ENCODE measurements around the gene SMCO4.
A peak's percentile ranks its signal among the peaks of the same experiment; 100 is the strongest.
"Not testable (repeated sequence)": the region's sequence is repeated elsewhere in the genome, so short reads cannot be mapped to it uniquely, and the experiment has no call there.

Gene SMCO4, protein sequence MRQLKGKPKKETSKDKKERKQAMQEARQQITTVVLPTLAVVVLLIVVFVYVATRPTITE

DNA sequence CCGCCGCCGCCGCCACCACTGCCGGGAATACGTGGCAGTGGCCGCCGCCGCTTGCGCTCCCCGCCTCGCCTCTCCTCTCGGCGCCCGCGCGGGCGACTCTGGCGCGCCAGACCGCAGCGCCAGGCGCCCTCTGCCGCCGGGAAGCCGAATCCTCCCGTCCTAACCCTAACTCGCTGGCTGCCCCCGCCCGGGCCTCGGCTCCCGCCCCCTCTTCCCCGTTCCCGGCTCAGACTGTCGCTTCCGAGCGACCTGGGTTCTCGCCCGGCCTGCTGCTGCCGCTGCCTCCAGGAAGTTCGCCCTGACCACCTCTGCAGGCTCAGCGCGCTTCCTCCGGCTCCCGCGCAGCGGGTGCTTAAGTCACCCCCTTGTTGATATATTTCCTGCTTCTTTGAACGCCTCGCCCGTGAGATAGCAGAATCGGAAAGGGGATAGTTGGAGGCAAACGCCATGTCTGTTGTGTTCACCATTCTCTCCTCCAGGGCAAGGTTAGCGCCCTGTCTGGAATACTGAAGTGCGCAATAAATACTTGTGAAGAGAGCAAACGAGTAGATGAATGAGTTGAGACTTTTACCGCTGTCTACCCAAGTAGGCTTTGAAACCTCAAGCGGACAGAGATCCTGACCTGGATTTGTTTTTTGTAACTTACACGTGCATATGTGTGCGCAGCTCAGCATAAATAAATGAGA, at the start of gene SMCO4:
Gene SMCO4, minus strand, starts transcription at position 100 of the 686 bp plus-strand sequence. CDS start 64,202 bp downstream, outside the sequence.
- DNase-seq = peak; percentile 78

DNA sequence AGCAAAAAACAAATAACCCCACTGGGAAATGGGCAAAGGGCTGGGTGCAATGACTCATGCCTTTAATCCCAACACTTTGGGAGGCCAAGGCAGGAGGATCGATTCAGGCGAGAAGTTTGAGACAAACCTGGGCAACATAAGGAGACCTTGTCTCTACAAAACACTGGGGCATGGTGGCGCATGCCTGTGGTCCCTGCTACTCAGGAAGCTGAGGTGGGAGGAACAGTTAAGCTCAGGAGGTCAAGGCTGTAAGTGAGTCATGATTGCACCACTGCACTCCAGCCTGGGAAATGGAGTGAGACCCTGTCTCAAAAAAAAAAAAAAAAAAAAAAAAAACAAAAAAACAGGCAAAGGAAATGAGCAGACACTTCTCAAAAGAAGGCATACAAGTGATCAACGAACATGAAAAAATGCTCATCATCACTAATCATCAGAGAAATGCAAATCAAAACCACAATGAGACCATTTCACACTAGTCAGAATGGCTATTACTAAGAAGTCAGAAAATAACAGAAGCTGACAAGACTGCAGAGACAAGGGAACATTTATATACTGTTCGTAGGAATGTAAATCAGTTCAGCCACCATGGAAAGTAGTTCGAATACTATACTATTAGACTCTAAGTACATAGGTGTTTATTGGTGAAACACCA, 48.2 kb upstream of the SMCO4 start:
- no peak for DNase-seq

DNA sequence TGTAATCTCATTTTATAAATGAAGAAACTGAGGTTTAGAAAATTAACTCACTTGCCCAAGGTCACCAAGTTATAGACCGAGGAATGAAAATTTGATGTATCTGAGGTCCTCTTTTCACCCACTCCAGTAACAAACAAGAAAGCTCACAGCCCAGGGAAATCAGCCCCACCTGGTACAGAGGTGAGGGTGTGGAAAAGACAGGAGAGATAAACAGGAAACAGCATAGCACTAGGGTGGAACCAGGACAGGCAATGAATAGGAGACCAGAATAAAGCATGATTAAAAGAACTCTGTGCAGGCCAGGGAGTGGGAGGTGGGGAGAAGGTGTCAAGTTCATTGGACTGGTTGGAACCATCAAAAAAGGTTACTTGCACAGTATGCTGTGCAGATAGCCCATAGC, 46.2 kb upstream of the SMCO4 start:
- DNase-seq = no peak

DNA sequence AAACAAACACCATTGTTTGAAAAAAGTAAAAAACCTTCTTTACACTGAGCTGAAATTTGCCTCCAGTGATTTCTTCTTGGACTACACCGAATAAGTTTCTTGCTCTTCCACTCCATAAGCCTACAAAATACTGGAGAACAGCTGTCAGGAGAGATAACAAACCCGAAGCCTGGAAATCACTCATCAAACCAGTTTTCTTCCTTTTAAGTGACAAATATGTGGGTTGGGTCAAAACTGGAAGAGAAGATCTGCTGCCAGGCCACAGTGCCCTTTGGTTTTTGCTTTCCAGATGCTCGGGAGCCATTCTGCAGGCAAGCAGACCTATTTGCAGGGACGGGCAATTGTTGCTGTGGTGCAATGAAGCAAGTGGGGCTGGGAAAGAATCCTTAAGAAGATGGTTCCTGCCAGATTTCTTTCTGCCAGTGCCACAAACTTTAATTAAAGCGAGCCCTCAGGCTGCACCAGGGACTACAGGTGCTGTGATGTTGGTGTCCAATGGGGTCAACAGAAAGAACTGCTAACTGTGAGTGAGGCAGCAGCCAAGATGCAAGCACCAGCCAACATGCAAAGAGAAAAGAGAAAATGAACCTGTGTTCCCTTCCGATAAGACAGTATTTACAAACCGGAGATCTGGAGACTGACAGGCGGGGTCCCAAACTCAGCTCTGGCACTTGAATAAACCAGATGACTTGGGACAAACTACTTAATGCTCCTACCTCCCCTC, 44.8 kb upstream of the SMCO4 start:
- no peak for DNase-seq

DNA sequence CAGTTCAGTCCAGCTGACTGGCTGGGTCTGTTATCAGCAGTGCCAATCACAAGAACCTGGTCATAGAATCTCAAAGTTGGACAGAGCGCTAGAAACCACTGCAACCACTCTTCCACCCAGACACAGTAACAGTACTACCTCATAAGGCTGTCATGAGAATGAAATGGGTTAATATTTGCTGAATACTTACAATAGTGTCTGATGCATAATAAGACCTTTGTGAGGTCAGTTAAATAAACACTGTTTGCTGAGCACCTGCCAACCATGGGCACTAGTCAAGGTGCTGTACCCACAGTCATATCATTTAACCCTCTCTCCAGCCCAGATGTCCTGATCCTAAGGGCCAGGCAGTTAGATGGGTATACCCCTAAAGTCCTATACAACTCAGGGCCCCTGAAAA, 44.2 kb upstream of the SMCO4 start:
- DNase-seq = not testable (repeated sequence)

DNA sequence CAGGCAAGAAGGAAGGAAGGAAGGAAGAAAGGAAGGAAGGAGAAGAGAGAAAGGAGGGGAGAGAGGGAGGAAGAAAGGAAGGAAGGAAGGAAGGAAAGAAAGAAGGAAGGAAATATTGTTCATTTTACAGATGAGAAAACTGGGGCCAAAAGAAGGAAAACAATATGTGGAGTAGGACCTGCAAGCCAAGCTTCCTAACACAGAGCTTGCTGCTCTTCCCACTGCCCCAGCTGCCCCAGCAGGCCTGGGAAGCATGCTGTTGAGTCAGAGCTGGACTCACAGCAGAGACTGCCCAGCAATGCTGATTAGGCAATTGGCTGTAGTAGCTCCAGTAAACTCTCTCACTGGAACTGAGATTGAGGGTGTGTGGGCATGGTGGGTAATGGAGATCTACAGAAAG, 42.6 kb upstream of the SMCO4 start:
- DNase-seq = no peak

DNA sequence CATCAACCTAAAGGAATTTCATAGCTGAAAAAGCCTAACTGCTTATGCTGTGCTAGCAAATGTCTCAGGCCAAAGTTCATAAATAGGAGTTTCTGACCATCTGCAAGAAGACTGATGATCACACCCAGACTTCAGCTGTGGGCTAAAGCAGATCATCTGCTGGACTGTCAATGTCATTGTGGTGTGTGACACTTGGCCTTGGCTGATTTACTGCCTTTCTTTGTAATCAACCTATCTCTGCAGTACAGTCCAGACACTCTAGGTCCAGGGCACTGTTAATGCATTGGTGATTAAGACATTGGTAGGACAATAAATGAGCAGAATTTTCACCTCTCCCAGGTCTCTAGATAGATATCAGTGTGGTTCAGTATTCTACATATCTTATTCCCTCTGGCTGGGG, 40.3 kb upstream of the SMCO4 start:
- DNase-seq = no peak

DNA sequence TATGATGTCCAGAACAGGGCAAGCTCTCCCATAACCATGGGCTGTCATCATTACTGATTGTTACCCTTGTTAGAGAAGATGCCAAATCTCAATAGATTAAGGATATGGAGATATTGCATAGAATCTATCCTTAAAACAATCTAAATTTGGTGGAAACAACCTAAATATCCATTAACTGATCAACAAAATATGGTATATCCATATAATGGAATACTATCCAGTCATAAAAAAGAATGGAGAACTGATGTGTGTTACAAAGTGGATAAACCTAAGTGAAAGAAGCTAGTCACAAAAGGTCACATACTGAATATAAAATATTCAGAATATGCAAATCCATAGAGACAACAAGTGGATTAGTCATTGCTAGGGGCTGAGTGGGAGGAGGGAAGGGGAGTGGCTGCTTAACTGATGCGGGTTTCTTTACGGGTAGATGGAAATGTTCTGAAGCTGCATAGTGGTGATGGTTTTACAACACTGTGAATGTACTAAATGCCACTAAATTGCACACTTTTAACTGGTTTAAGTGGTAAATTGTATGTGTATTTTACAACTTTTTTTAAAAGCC, 36.1 kb upstream of the SMCO4 start:
- DNase-seq = no peak

DNA sequence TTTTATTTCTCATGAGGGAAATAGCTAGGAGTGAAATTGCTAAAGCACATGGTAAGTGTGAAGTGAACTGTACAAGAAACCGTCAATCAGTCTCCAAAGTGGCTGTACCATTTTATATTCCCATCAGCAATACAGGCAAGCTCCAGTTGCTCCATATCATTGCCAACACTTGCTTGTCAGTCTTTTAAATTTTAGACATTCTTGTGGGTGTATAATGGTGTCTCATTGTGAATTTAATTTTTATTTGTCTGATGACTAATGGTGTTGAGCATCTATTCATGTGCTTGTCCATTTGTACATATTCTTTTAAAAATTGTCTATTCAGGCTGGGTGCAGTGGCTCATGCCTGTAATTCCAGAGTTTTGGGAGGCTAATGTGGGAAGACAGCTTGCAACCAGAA, 34.1 kb upstream of the SMCO4 start:
- no peak for DNase-seq

DNA sequence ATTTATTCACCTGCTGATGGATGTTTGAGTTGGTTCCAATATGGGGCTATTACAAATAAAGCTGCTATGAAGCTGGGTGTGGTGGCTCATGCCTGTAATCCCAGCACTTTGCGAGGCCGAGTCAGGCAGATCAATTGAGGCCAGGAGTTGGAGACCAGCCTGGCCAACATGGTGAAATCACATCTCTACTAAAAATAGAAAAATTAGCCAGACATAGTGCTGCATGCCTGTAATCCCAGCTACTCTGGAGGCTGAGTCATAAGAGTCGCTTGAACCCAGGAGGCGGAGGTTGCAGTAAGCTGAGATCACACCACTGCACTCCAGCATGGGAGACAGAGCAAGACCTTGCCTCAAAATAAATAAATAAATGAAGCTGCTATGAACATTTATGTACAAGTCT, 33.7 kb upstream of the SMCO4 start:
- not testable (repeated sequence) for DNase-seq

DNA sequence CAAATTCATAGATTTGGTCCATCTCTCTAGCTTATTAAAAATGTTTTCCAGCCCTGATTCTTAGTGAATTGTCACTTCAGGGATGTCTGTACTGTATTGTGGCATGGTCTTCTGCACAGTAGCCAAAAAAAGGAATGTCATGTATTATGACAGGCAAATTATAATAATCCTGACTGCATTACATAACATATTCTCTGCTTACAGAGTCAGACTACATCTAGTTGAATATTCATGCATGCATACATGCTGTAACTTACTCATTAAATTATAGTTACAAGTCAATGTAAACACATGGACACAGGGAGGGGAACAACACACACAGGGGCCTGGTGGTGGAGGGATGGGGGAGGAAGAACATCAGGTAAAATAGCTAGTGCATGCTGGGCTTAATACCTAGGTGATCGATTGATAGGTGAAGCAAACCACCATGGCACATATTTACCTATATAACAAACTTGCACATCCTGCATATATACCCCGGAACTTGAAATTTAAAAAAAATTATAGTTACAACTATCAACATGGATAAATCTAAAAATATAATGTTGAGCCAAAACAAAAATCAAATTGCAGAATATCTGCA, 31.5 kb upstream of the SMCO4 start:
- DNase-seq = no peak

DNA sequence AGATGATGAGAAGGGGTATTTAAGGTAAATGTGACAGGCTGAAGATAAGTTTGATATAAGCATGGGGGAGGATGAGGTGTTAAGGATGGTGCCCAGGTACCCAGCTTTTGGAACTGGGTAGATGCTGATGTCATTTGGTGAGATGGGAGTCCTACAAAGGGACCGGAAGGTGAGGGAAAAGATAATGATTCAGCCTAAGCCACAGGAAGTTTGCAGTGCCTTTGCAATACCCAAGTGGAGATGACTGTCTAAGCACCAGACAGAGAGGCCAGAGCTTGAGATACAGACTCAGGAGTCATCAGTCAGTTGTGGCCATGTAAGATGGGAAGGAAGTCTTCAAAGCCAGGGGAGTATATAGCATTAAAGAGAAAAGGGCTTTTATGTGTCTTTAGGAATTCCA, 30.0 kb upstream of the SMCO4 start:
- DNase-seq = no peak

DNA sequence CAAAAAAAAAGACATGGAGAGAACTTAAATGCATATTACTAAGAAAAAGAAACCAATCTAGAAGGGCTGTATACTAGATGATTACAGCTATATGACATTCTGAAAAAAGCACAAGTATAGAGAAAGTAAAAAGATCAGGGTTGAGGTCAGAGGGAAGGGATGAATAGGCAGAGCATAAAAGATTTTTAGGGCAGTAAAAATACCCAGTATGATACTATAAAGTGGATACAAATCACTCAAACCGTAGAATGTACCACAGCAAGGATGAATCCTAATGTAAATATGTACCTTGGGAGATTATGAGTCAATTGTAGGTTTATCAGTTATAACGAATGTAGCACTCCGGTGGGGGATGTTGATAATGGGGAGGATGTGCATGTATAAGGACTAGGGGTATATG, 29.4 kb upstream of the SMCO4 start:
- DNase-seq = no peak

DNA sequence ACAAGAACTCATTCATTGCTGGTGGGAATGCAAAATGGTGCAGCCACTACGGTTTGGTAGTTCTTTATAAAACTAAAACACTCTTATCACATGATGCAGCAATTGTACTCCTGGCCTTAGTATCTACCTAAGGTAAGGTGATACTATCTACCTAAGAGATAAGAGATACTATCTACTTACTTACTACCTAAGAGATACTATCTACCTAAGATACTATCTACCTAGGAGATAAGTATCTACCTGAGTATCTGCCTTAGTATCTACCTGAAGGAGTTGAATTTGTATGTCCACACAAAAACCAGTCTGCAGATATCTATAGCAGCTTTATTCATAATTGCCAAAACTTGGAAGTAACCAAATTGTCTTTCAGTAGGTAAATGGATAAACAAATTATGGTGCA, 29.0 kb upstream of the SMCO4 start:
- DNase-seq = no peak

DNA sequence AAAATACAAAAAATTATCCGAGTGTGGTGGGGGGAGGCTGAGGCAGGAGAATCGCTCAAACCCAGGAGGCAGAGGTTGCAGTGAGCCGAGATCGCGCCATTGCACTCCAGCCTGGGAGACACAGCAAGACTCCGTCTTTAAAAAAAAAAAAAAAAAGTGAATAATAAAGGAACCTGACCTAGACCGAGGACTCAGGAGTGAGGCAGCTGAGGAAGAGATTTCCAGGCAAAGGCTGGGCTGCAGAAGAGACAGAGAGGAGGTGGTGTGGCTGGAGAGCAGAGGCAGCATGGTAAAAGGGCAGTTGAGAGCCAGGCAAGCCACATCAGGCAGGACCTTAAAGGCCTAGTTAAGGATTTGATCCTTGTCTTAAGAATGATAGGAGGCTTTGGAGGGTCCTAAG, 28.4 kb upstream of the SMCO4 start:
- no peak for DNase-seq

DNA sequence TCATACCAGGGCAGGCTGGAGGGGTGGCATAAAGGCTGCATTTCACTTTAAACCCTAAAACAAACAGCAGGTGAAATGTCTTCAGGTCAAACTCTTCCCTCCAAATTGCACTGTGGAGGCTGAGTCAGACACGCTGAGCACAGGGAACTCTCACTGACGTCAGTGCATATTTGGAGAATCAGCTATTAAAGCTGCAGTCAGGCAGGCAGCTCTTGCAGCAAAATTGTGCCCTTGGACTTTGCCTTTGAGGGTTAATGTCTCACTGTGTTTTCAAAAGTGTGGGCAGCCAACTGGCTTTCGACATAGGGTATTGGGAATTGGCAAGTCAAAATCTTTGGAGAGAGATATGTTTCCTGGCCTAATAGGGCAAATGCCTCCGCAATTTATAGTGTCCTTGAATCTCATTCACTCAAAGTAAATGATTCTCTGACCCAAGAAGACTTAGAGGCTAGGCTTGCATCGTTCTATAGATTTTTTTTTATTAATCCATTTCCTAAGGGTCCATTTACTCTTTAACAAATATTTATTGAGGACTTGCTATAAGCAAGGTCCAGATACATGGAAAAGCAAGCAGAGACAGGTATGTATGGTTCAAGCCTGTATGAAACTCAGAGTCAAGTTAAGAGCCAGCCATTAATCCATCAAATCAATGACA, 27.7 kb upstream of the SMCO4 start:
- no peak for DNase-seq

DNA sequence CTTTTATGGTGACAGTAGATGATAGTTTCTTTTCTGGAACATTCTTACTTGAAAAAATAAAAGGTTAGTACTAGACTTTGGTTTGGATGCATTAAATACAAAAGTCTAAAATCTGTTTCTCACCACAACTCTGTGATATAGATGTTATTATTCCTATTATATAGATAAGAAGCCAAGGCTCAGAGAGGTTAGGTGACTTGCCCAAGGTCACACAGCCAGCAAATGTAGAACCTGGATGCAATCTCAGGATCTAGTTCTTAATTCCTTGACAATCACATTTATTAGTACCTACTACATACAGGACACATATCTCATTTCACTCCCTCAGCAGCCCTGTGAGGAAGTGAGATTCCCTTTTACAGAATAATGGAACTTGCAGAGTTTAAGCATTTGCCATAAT, 26.3 kb upstream of the SMCO4 start:
- DNase-seq = no peak

DNA sequence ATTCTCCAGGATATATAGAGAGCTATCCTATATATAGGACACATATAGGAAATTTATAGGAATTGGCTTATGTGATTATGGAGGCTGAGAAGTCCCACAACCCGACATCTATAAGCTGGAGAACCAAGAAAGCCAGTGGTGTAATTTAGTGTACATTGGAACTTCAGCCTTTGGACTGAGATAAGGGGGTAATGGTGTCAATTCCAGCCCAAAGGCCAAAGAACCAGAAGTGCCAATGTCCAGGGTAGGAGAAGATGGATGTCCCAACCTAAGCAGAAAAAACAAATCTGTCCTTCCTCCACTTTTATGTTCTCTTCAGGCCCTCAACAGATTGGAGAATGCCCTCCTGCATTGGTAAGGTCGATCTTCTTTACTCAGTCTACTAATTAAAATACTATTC, 25.5 kb upstream of the SMCO4 start:
- DNase-seq = no peak

DNA sequence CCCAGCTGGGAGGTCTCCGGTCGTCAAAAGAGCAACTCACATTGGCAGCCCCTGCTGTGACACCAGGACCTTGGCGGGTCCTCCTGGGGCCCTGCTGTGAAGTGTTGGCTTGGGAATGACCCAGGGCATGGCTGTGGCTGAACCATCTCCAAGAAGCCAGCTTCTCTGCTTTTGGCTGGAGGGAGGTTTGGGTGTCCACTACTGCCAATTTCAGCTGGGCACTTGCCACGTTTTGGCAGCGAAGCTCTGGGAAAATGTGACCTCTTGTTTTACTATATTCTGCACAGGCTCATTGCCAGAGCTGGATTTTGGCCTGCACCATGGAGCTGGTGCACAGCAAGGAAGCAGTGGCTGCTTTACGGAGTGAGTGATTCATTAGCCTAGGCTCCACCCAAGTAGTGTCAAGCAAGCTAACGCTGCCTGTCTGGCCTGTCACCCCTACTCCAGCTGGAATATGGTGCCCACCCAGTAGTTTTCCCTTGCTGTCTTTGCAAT, 24.3 kb upstream of the SMCO4 start:
- no peak for DNase-seq

DNA sequence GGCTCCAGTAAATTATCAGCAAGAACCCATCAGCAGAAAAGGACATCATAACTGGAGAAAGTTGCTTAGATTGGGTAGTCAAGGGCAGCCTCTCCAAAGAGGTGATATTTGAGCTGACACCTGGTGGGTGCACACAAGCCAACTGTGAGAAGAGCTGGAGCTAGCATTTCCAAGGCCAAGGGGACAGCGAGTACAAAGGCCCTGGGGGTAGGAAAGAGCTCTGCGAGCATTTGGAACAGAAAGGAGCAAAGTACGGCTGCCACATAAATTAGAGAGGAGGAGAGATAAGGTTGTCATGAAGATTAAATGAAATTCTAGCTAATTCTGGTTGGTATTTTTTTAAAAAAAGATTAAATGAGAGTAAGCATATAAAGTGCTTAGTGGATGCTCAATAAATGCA, 21.7 kb upstream of the SMCO4 start:
- no peak for DNase-seq

DNA sequence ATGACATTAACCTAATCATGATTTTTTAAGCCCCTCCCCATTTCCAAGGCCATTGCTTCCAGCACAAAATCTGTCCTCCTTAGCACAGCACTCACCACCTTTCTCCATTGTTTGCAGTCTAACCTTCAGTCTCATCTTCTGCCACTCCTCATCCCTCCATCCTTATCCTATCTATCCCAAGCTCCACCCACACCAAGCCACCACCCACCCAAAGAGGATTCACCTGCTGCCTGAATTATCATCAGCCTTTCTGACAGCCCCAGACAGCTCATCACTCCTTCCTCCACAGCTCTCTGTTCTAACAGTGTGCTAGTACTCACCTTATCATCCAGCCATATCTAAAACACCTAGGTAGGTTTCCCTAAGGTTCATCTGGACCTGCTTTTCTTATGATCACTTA, 20.7 kb upstream of the SMCO4 start:
- no peak for DNase-seq

DNA sequence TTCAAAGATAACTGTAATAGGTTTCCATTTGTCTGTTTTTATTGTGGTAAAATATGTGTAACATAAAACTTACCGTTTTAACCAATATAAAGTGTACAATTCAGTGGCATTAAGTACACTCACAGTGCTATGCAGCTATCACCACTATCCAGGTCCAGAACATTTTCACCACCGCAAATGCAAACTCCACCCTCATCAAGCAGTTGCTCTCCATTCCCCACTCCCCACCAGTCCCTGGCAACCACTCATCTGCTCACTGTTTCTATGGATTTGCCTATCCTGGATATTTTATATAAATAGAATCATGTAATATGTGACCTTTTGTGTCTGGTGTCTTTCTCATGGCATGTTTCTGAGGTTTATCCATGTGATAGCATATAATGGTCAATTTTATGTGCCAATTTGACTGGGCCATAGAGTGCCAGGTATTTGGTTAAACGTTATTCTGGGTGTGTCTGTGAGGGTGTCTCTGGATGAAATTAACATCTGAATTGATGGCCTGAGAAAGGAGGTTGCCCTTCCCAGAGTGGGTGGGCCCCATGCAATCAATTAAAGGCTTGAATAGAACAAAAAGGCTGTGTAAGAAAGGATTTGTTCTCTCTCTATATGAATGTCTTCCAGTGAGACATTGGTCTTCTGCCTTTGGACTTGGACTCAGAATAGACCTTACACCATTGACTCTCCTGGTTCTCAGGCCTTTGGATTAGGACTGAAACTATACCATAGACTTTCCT, 17.2 kb upstream of the SMCO4 start:
- no peak for DNase-seq

Data from CD4-positive, alpha-beta T cell treated with Interleukin-6 for 4 hours (primary cell).